GM21367 (cell line): ENCODE data around the gene SIGLEC10.
"Not testable (repeated sequence)": the region's sequence is repeated elsewhere in the genome, so short reads cannot be mapped to it uniquely, and the experiment has no call there.

ENCODE experiments used
- ATAC-seq: cut with Tn5 transposase; IDR thresholded peaks from one replicate; pipeline ENCODE4 v1.9.1; 2021; ENCODE audit not compliant: unreplicated experiment

The SIGLEC10 gene

GRCh38 chr19:51440052-51440451 is 22.6 kb upstream of the SIGLEC10 start:
- no peak for ATAC-seq

- ATAC-seq = no peak
Measured at GRCh38 chr19:51439021-51439465, 21.6 kb upstream of the SIGLEC10 start.

GRCh38 chr19:51434456-51434855 is 17.0 kb upstream of the SIGLEC10 start:
- no peak for ATAC-seq

GRCh38 chr19:51433043-51433442 is 15.6 kb upstream of the SIGLEC10 start:
- no peak for ATAC-seq

GRCh38 chr19:51431124-51431523 is 13.7 kb upstream of the SIGLEC10 start:
- no peak for ATAC-seq

- no peak for ATAC-seq
Measured at GRCh38 chr19:51430221-51430620, 12.8 kb upstream of the SIGLEC10 start.

- no peak for ATAC-seq
Measured at GRCh38 chr19:51427201-51427600, 9.8 kb upstream of the SIGLEC10 start.

GRCh38 chr19:51422053-51422448 is 4.6 kb upstream of the SIGLEC10 start:
- ATAC-seq = no peak

- ATAC-seq = no peak
Measured at GRCh38 chr19:51421229-51422052, 4.0 kb upstream of the SIGLEC10 start.

- ATAC-seq = not testable (repeated sequence)
Measured at GRCh38 chr19:51420511-51420910, 3.1 kb upstream of the SIGLEC10 start.

- no peak for ATAC-seq
Measured at GRCh38 chr19:51418707-51419106, 1.3 kb upstream of the SIGLEC10 start.

GRCh38 chr19:51417810-51418157 is 342 bp upstream of the SIGLEC10 start:
- ATAC-seq = peak; percentile 5

- ATAC-seq = not testable (repeated sequence)
Measured at GRCh38 chr19:51416422-51416821, 1.0 kb downstream of the SIGLEC10 start.

GRCh38 chr19:51415187-51415586 is 2.3 kb downstream of the SIGLEC10 start:
- no peak for ATAC-seq

GRCh38 chr19:51410950-51411748 is 6.3 kb downstream of the SIGLEC10 start:
- ATAC-seq = no peak

- ATAC-seq = no peak
Measured at GRCh38 chr19:51407511-51408131, 9.8 kb downstream of the SIGLEC10 start.

GRCh38 chr19:51402117-51402516 is 15.3 kb downstream of the SIGLEC10 start:
- ATAC-seq = no peak

- not testable (repeated sequence) for ATAC-seq
Measured at GRCh38 chr19:51399936-51400335, 17.5 kb downstream of the SIGLEC10 start.

- ATAC-seq = no peak
Measured at GRCh38 chr19:51399231-51399630, 18.2 kb downstream of the SIGLEC10 start.

- no peak for ATAC-seq
Measured at GRCh38 chr19:51398096-51398704, 19.2 kb downstream of the SIGLEC10 start.

GRCh38 chr19:51397453-51397852 is 20.0 kb downstream of the SIGLEC10 start:
- ATAC-seq = not testable (repeated sequence)
